ENCODE data around the gene NAT8L. TPM values are rescaled to one million over a fixed set of nuclear protein-coding genes. Genes with fewer than 3 reads are reported as not detected.

NAT8L gene
- total and polyA plus RNA-seq, 2 of the 4 experiments (the other 2 are of a cell fraction) = 0.05 TPM; not detected in 1

GRCh38 chr4:2072971-2073807, 14.1 kb downstream of the NAT8L start:
- Histone ChIP-seq H4K5ac (ENCODE audit: low read depth, low read length) (no peak overlapping the region), H3K9me1 (ENCODE audit: insufficient read depth, low read length) (peaks cover 3% of the 10 kb centered on the region; the same call in 1 of the 2 replicates), H4K91ac (ENCODE audit: insufficient read depth, low read depth, low read length) (no peak overlapping the region), H3K9ac (ENCODE audit: low read depth, low read length) (no peak overlapping the region), H3K9me3 (ENCODE audit: control insufficient read depth, insufficient read depth, low read length) (no peaks in the 10 kb centered on the region), H2BK120ac (ENCODE audit: low read depth, low read length) (no peak overlapping the region), H3K4me1 (ENCODE audit: control insufficient read depth, insufficient read depth, low read length) (no peaks in the 10 kb centered on the region), H2AK5ac (ENCODE audit: low read depth, low read length) (no peak overlapping the region), H2BK20ac (ENCODE audit: low read depth, low read length) (no peak overlapping the region), H2BK15ac (ENCODE audit: low read depth, low read length) (no peak overlapping the region), H2AK9ac (replicated peaks; ENCODE audit: low read depth, low read length, poor library complexity) (no peak overlapping the region), H4K20me1 (ENCODE audit: insufficient read depth, low read length) (no peaks in the 10 kb centered on the region), H3K18ac (ENCODE audit: low read depth, low read length) (no peak overlapping the region), H2BK5ac (ENCODE audit: low read depth, low read length, poor library complexity, severe bottlenecking) (no peak overlapping the region), H3K27me3 (ENCODE audit: control insufficient read depth, insufficient read depth, low read length) (peaks cover 20% of the 10 kb centered on the region), H3K23ac (ENCODE audit: low read depth, low read length) (no peak overlapping the region), H2AFZ (replicated peaks; ENCODE audit: low read length, poor library complexity) (no peak overlapping the region), H3K56ac (ENCODE audit: extremely low read depth, insufficient read depth, low read length) (no peak overlapping the region), H4K8ac (ENCODE audit: low read depth in 2 of 2, low read length in 2 of 2) (no peak overlapping the region), H3K79me1 (ENCODE audit: low read depth in 1 of 2, low read length in 2 of 2) (no peaks in the 10 kb centered on the region), H3K36me3 (ENCODE audit: control insufficient read depth, insufficient read depth, low read length) (no peaks in the 10 kb centered on the region), H3K4me3 (ENCODE audit: insufficient read depth, low read depth, low read length) (no peak overlapping the region), H3K27ac (ENCODE audit: insufficient read depth, low read length) (no peak overlapping the region), H3K4ac (ENCODE audit: low read depth, low read length) (no peak overlapping the region), H3K4me2 (ENCODE audit: low read depth, low read length) (no peak overlapping the region), H3K14ac (replicated peaks; ENCODE audit: low read depth, low read length) (no peak overlapping the region)
- dilution Hi-C loops (cut with HindIII; ENCODE audit: low sequenced_read_pairs, unreplicated experiment) = no loop called here
- 72% methylated on average over 12 of the region's 20 CpGs; no CpG with 5 or more reads in 1 of the 2 experiments for WGBS, 2 experiments (ENCODE audit: extremely low coverage in 2 of 2, insufficient read length in 1 of 2)
- DNase-seq (no peak), ATAC-seq (ENCODE audit: low read depth) (no peak)
- ChIA-PET CTCF (no interaction called here), POLR2A (ENCODE audit: unreplicated experiment) (no interaction called here)
- no TSS peak for BruUV-seq (replicated peaks)
- intact Hi-C loops (cut with micrococcal nuclease) = no loop called here
- in situ Hi-C loops (cut with MboI; ENCODE audit: low sequenced_read_pairs) = no loop called here
- TF ChIP-seq CTCF (conservative IDR thresholded peaks at IDR 0.05; ENCODE audit: low read depth, low read length) (no peak), USF2 (IDR thresholded peaks at IDR 0.05; ENCODE audit: low read depth, low read length) (no peak), CEBPB (IDR thresholded peaks at IDR 0.05; ENCODE audit: low read depth, low read length) (no peak), RCOR1 (IDR thresholded peaks at IDR 0.05; ENCODE audit: insufficient replicate concordance, low read length) (no peak), FOS (IDR thresholded peaks at IDR 0.05; ENCODE audit: low read depth, low read length) (no peak), POLR2A (IDR thresholded peaks at IDR 0.05; ENCODE audit: low read depth, low read length) (no peak), BHLHE40 (IDR thresholded peaks at IDR 0.05; ENCODE audit: low read depth, low read length) (no peak), MXI1 (IDR thresholded peaks at IDR 0.05; ENCODE audit: borderline replicate concordance, low read depth, low read length) (no peak), SMC3 (IDR thresholded peaks at IDR 0.05; ENCODE audit: low read depth, low read length) (no peak), NFE2L2 (IDR thresholded peaks at IDR 0.05; ENCODE audit: low read depth, low read length) (no peak), CHD1 (IDR thresholded peaks at IDR 0.05; ENCODE audit: low read depth, low read length) (no peak), ELK1 (IDR thresholded peaks at IDR 0.05; ENCODE audit: borderline replicate concordance, low read depth, low read length) (no peak), MAFK (IDR thresholded peaks at IDR 0.05; ENCODE audit: low read depth, low read length) (no peak), MAZ (IDR thresholded peaks at IDR 0.05; ENCODE audit: borderline replicate concordance, low read depth, low read length) (no peak), RFX5 (IDR thresholded peaks at IDR 0.05; ENCODE audit: low read depth, low read length) (no peak)
